GM21526 (cell line): Measurements from ENCODE around the gene KIFC3.
"Not testable (repeated sequence)": the region's sequence is repeated elsewhere in the genome, so short reads cannot be mapped to it uniquely, and the experiment has no call there.

Experiments
- ATAC-seq: cut with Tn5 transposase; IDR thresholded peaks from one replicate; pipeline ENCODE4 v1.9.1; 2021; ENCODE audit warnings: moderate library complexity; ENCODE audit not compliant: unreplicated experiment, low FRiP score

The KIFC3 gene

DNA sequence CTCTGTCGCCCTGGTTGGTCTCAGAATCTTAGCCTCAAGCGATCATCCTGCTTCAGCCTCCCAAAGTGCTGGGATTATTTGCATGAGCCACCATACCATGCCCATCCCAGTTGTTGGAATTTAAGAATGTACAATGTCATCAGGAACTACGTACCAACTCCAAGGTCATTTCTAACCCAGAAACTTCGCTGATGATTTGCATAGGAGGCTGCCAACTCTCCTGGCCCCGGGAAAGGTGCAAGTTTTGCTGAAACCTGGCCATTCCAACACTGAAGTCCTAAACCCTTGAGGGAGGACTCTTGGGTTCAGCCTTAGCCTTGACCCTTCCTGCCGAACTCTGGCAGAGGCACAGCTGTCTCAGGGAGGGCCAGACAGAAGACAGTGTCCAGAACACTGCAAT is 2.9 kb upstream of the KIFC3 start:
- ATAC-seq: no peak

GRCh38 chr16:57804111-57804837 is 2.0 kb upstream of the KIFC3 start:
- ATAC-seq: no peak

DNA sequence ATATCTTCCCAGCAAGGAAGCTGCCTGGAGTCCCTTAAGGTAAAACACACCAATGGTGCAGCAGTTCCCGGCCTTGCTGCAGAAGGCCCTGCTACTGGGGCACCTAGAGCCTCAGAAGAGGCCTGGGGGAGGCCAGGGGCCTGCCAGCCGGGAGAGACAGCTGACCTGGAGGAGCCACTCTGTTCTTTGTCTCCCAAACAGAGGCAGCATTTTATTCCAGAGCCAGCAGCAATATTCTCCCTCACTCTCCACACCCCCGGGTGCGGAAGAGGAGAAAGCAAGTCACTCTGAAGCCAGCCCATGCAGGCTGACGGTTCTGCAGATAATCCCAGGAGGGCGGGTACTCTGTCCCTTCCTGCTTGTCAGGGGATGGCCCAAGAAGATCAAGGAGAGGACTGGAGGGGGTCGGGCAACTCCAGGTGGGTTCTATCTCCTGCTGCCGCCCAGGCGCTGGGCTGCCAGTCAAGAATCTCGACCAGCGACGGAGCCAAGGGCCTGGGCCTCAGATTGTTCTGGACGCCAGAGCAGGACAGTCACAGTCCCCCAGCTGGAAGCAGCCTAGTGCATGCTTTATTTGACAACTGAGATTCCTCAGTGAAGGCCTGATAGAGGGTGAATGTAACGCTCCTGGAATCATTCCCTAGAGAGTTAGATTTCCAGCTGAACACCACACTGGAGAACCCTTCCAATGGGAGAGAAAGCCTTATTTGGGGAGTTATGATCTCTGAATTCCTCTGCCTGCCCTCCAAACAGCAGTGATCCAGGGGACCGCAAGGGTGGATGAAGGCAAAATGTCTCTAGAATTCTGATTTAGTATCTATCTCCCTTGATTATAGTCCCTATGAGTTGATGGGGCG is 1.1 kb upstream of the KIFC3 start:
- ATAC-seq: no peak

GRCh38 chr16:57801809-57802340 is 416 bp downstream of the KIFC3 start:
- ATAC-seq: no peak

DNA sequence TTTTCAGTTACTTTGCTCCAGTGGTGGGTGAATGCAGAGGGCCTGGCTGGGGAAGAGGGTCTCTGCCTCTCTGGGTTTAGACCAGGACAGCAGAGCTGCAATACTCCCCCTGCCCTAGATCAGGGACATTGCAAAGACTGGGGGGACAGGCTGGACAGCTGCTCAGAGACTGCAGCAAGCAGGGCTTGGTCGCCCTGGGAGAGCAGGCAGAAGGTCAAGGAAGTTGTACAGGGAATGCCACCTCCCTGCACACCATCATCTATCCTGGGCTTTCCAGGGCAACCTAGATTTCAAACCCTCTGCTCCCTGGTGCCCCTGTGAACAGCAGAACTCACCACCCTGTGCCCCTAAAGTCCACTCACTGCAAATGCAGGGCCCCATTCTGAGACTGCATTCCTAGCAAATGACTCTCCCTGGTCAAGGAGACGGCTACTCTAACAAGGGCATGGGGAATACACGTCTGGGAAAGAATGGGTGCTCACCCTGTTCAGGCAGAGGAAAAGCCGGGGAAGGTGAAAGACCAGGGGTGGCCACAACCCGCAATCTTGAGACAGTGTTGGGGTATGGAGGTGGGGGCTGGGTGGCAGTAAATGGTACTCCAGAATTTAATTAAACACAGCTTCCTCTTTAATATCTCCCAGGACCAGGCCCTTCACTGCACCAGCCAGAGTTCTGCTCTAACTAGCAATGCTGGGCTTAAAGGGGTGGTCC is 1.0 kb downstream of the KIFC3 start:
- no peak for ATAC-seq

DNA sequence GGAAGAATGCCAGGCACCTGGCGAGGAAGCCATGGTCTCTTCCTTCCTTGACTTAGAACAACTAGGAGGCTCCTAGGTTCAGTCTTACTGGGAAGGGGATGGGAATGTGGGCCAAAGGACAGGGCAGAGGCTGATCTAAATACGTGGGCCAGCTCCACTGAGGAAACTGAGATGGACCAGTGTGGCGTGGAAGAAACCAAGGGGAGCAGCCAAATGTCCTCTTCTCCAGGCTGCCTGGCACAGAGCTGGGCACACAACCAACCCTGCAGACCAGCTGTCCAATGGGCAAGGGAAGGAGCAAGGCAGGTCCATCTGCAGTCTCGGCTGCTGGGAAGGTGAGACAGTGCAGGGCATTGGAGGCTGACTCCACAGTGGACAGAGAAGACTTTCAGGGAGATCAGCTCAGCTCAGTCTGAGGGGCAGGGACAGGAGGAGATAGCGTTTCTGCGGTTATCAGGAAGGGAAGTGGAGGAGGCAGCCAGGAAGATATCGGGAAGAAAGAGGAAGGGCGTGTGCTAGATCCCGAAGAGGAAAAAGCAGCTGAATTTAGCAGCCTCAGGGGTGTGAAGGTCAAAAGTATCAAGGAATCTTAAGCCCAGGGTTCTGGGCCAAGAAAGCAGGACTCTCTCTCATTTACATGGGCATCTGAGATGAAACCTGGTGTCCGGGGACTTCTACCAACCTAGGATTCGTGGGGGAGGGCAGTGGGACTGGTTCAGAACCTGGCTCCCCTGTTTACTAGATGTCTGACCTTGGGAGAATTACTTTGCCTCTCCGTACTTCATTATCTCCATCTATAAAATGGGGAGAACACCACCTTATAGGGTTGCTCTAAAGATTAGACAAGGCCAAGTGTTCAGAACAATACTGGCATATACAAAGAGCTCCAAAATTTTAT is 1.8 kb downstream of the KIFC3 start:
- ATAC-seq: no peak

DNA sequence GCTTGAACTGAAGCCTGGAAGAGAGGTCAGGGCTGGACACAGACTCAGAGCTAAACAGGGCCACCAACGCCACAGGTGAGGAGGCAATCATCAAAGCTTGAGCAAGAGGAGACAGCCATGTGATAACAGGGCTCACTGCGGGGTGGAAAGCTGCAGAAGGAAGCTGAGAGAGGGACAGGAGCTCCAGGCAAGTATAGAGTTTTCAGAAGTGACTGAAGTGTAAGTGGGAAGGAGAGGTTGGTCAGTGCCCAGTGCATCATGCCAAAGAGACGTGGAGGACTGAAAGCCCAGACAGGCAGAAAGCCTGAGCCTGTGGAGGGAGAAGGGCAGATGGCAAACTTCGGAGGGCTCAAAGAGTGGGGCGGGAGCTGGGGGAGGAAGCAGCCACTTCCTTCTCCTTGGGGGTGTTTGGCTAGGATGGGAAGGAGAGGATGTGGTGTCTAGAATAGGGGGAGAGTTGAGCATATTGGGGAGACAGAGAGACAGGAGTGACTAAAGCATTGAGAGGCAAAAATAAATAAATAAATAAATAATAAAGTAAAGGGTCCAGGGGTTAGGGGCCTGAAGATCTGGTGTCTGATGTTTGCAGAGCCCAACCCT is 2.6 kb downstream of the KIFC3 start:
- ATAC-seq: no peak

- no peak for ATAC-seq
Observed at GRCh38 chr16:57798953-57799599, 3.2 kb downstream of the KIFC3 start.

- no peak for ATAC-seq
Observed at GRCh38 chr16:57798267-57798810, 4.0 kb downstream of the KIFC3 start.

DNA sequence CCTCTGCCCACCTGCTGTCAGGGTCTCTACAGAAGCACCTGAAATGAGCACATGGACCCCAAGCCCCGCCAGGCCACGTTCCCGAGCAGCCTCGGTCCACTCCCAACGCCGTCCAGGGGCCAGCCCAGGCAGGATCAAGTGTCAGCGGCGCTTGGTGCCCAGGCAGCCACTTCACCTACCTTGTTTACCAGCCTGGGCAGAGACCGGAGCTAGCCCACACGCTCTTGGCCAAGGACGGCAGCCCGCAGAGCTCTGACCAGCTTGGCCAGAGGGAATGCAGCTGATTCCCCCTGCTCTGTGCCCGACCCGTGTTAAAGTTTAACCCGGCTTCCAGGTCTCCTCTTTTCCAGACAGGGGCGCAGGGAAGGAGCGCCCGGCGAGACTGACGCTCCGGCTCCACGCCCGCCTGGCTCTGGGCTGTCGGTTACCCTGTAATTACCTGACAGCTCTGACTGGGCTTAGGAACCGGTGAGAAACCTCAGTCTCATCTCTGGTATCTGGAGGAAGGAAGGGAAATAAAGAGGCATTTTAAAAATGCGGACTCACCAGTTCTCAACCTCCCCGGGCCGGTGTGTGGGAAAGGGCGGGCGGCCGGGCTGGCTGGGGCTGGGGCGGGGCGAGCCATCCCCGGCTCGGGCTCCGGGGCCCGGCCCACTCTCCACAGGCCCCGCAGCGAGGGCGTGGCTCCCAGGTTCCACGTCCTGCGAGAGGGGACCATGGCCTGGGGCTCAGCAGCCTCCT is 4.6 kb downstream of the KIFC3 start:
- no peak for ATAC-seq

- no peak for ATAC-seq
Observed at GRCh38 chr16:57797216-57797525, 5.1 kb downstream of the KIFC3 start.

DNA sequence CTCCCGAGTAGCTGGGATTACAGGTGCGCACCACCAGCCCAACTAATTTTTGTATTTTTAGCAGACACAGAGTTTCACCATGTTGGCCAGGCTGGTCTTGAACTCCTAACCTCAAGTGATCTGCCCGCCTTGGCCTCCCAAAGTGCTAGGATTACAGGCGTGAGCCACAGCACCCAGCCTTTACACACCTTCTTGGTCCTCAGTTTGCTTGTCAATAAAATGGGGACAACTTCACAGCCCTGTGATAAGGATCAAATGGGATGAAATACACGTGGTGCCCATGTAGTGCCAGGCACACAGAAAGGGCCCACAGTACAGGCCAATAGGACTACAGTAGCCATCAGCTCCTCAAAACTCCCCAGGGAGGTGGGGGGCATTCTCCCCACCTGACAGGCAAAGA is 6.3 kb downstream of the KIFC3 start:
- ATAC-seq: not testable (repeated sequence)

DNA sequence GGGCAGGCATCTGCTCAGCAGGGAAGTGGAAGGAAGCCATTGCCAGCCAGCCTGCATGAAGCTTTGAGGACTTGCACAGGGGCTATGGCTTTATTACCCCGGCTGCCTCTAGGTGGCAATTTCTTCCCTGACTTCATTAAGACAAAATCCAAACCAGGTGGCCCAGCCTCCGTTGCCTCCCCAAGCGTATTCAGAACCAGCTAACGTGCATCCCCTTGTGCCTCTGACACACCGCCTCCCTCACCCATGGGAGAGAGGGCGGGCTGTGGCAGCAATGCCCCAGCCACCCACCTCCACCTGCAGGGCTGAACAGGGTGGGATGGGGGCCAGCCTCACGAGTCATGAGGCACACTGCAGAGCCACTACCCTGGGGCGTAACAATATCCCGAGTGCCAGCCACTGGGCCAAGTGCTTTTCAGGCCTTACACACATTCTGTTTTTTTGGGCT is 6.8 kb downstream of the KIFC3 start:
- no peak for ATAC-seq

- ATAC-seq: no peak
Observed at GRCh38 chr16:57794849-57795430, 7.4 kb downstream of the KIFC3 start.

DNA sequence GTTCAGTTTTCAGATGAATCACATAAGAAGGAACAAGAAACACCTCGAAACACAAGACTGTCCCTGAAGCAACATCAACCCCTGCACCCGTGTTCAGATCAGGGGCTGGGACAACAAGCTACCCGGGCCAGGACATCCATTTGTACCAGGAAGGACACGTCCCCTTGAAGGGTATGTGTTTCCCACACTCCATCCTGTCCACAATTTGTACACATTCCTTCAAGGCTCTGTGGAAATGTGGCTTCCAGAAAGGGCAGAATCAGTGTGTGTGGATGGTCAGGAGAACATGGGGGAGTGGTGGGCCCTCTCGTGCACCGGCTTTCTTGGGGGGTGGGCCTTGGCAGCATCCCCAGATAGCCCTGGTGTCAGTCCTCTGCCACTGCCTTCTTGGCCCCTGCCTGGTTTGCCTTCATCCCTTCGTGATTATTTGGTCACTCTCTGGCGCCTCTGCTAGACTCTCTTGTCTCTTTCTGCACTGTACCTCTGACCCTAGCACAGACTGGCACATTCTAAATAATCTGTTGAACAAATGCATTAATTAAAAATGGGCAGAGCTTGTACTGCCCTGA is 10.3 kb downstream of the KIFC3 start:
- ATAC-seq: no peak

- ATAC-seq: no peak
Observed at GRCh38 chr16:57791195-57791892, 10.9 kb downstream of the KIFC3 start.

DNA sequence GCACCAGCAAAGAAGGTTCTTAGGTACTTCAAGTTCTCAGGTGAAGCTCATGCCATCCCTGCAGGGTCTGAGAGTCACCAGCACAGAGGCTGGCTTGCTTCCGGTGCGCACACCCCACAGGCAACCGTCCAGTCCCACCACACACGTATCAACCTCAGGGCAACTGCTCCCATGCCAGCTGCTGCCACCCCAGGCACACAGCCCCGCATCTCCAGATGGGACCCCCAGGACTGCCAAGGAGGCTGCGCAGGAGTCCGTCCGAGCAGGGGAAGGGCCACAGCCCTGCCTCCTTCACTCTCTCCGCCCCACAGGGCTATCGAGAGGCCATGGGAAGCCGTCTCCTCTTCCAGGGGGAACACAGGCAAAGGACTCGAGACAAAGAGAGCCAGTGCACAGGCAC is 13.3 kb downstream of the KIFC3 start:
- ATAC-seq: no peak
